Liver (tissue), 3 donors: ENCODE data around the gene KCNT1.

Experiments
- ATF3 ChIP-seq: IDR thresholded peaks from 2 replicates; pipeline ENCODE4 v1.6.1; 2016; ENCODE audit warnings: antibody characterized with exemption
- CTCF ChIP-seq: fragments of 150-350 bp; IDR thresholded peaks from 2 replicates; pipeline ENCODE4 v1.5.1; 2017; ENCODE audit warnings: improper control_type of control experiment, low read depth, low read length; ENCODE audit not compliant: missing input control
- EGR1 ChIP-seq, 2 donors: IDR thresholded peaks; 2 replicates each; pipeline ENCODE4 v1.6.1; 2016 to 2018; ENCODE audit warnings: antibody characterized with exemption in 2 of 2, low read depth in 2 of 2
- FOXA1 ChIP-seq: IDR thresholded peaks from 2 replicates; pipeline ENCODE4 v1.6.1; 2016; ENCODE audit warnings: antibody characterized with exemption
- GABPA ChIP-seq, 2 donors: IDR thresholded peaks in 1 of 2; conservative IDR thresholded peaks in 1 of 2; 2 replicates each; pipeline ENCODE4 v1.6.1; 2016; ENCODE audit warnings: antibody characterized with exemption in 2 of 2, mild to moderate bottlenecking in 1 of 2, moderate library complexity in 1 of 2
- HNF4G ChIP-seq: IDR thresholded peaks from 2 replicates; pipeline ENCODE4 v1.6.1; 2016; ENCODE audit warnings: antibody characterized with exemption
- JUND ChIP-seq, 2 donors: IDR thresholded peaks; 2 replicates each; pipeline ENCODE4 v1.6.1; 2016; ENCODE audit warnings: antibody characterized with exemption in 2 of 2
- NR2F2 ChIP-seq: IDR thresholded peaks from 2 replicates; pipeline ENCODE4 v1.6.1; 2016; ENCODE audit warnings: antibody characterized with exemption
- TAF1 ChIP-seq: conservative IDR thresholded peaks from 2 replicates; pipeline ENCODE4 v1.6.1; 2016; ENCODE audit warnings: antibody characterized with exemption, mild to moderate bottlenecking
- YY1 ChIP-seq: IDR thresholded peaks from 2 replicates; pipeline ENCODE4 v1.6.1; 2016; ENCODE audit warnings: antibody characterized with exemption, mild to moderate bottlenecking
- ZBTB33 ChIP-seq: IDR thresholded peaks from 2 replicates; pipeline ENCODE4 v1.6.1; 2016; ENCODE audit warnings: antibody characterized with exemption
- TF ChIP-seq, protein P1 (sequence below): IDR thresholded peaks from 2 replicates; pipeline ENCODE4 v1.6.1; 2016; ENCODE audit warnings: antibody characterized with exemption, mild to moderate bottlenecking
- donor health status: healthy.
- donor health status: healthy.

GRCh38 chr9:135749171-135750045 lies 47.4 kb downstream of the KCNT1 start:
- TF ChIP-seq CTCF (no peak), ATF3 (no peak), EGR1 (IDR thresholded peaks at IDR 0.05; ENCODE audit: low read depth in 2 of 2) (no peak), ZBTB33 (no peak), JUND (IDR thresholded peaks at IDR 0.05) (no peak), YY1 (no peak), NR2F2 (no peak), FOXA1 (no peak), TAF1 (no peak), GABPA (IDR thresholded peaks at IDR 0.05 in 1 of 2, conservative IDR thresholded peaks at IDR 0.05 in 1 of 2) (no peak), HNF4G (no peak)
- TF ChIP-seq, protein P1, sequence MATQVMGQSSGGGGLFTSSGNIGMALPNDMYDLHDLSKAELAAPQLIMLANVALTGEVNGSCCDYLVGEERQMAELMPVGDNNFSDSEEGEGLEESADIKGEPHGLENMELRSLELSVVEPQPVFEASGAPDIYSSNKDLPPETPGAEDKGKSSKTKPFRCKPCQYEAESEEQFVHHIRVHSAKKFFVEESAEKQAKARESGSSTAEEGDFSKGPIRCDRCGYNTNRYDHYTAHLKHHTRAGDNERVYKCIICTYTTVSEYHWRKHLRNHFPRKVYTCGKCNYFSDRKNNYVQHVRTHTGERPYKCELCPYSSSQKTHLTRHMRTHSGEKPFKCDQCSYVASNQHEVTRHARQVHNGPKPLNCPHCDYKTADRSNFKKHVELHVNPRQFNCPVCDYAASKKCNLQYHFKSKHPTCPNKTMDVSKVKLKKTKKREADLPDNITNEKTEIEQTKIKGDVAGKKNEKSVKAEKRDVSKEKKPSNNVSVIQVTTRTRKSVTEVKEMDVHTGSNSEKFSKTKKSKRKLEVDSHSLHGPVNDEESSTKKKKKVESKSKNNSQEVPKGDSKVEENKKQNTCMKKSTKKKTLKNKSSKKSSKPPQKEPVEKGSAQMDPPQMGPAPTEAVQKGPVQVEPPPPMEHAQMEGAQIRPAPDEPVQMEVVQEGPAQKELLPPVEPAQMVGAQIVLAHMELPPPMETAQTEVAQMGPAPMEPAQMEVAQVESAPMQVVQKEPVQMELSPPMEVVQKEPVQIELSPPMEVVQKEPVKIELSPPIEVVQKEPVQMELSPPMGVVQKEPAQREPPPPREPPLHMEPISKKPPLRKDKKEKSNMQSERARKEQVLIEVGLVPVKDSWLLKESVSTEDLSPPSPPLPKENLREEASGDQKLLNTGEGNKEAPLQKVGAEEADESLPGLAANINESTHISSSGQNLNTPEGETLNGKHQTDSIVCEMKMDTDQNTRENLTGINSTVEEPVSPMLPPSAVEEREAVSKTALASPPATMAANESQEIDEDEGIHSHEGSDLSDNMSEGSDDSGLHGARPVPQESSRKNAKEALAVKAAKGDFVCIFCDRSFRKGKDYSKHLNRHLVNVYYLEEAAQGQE, result no peak
